CD4-positive, alpha-beta memory T cell (primary cell): ENCODE results near the gene PITRM1. TPM values are rescaled to one million over a fixed set of nuclear protein-coding genes. Genes with fewer than 3 reads are reported as not detected.
"Not testable (repeated sequence)": the region's sequence is repeated elsewhere in the genome, so short reads cannot be mapped to it uniquely, and the experiment has no call there.

Source experiments
- CTCF ChIA-PET: fragments of 350-600 bp; sonication (Branson Sonifier 250); formaldehyde crosslinking; loops from one replicate; lab custom pipeline; 2021; ENCODE audit warnings: inconsistent platforms; ENCODE audit not compliant: partially characterized antibody; lab: Charles Lee
- POLR2A ChIA-PET: fragments of 350-600 bp; sonication (Branson Sonifier 250); formaldehyde crosslinking; loops from one replicate; lab custom pipeline; 2021; ENCODE audit not compliant: partially characterized antibody; lab: Charles Lee
- DNase-seq, 5 donors: peaks; one replicate each; pipeline versions ENCODE4 v3.0.0 to v3.0.0-alpha.2; 2020 to 2022; ENCODE audit warnings: mixed read lengths in 1 of 5
- H3K27ac ChIP-seq: one replicate; pipeline ENCODE4 v1.7.0; 2013; ENCODE audit warnings: low read depth, low read length
- H3K27me3 ChIP-seq: 2 replicates; pipeline ENCODE4 v1.7.0; 2013; ENCODE audit warnings: mild to moderate bottlenecking, low read length, moderate library complexity; ENCODE audit not compliant: insufficient read depth
- H3K36me3 ChIP-seq: 2 replicates; pipeline ENCODE4 v1.7.0; 2013; ENCODE audit warnings: mild to moderate bottlenecking, low read length, moderate library complexity; ENCODE audit not compliant: insufficient read depth
- H3K4me1 ChIP-seq: 2 replicates; pipeline ENCODE4 v1.7.0; 2013; ENCODE audit warnings: mild to moderate bottlenecking, low read length, moderate library complexity; ENCODE audit not compliant: insufficient read depth
- H3K4me3 ChIP-seq, 2 donors: one replicate each; pipeline ENCODE4 v1.7.0; 2013; ENCODE audit warnings: low read length in 2 of 2, mild to moderate bottlenecking in 1 of 2
- H3K9me3 ChIP-seq, 2 donors: one replicate each; pipeline ENCODE4 v1.7.0; 2013; ENCODE audit warnings: low read length in 2 of 2, control low read depth in 1 of 2; ENCODE audit not compliant: control insufficient read depth in 1 of 2
- H3K27ac Mint-ChIP-seq, 7 donors: one replicate each; pipeline ENCODE4 v1.8.0; 2020 to 2021; ENCODE audit warnings: mixed read lengths in 7 of 7, mild to moderate bottlenecking in 6 of 7, inconsistent platforms in 3 of 7, moderate library complexity in 3 of 7
- H3K27me3 Mint-ChIP-seq, 2 donors: one replicate each; pipeline ENCODE4 v1.8.0; 2020 to 2021; ENCODE audit warnings: mixed read lengths in 2 of 2
- H3K36me3 Mint-ChIP-seq, 2 donors: one replicate each; pipeline ENCODE4 v1.8.0; 2020 to 2021; ENCODE audit warnings: mixed read lengths in 2 of 2, inconsistent platforms in 1 of 2, mild to moderate bottlenecking in 1 of 2
- H3K4me1 Mint-ChIP-seq, 4 donors: one replicate each; pipeline ENCODE4 v1.8.0; 2020 to 2021; ENCODE audit warnings: mixed read lengths in 4 of 4, mild to moderate bottlenecking in 1 of 4
- H3K4me3 Mint-ChIP-seq, 8 donors: one replicate each; pipeline ENCODE4 v1.8.0; 2020 to 2021; ENCODE audit warnings: mixed read lengths in 8 of 8, mild to moderate bottlenecking in 7 of 8, moderate library complexity in 6 of 8, inconsistent platforms in 3 of 8
- H3K9me3 Mint-ChIP-seq, 8 donors: one replicate each; pipeline ENCODE4 v1.8.0; 2020 to 2021; ENCODE audit warnings: mixed read lengths in 8 of 8, mild to moderate bottlenecking in 5 of 8, inconsistent platforms in 3 of 8, moderate library complexity in 1 of 8
- intact Hi-C: fragments of 100-400 bp; cut with micrococcal nuclease; formaldehyde crosslinking; loops from one replicate; pipeline ENCODE4 v1.15.1; 2023
- polyA plus RNA-seq, 2 donors: library from polyadenylated mRNA; unstranded; fragments of 300-500 nt; fragmentation: Illumina TruSeq; gene quantifications; one replicate each; pipeline ENCODE4 v1.2.3, GENCODE V29; 2021
- total RNA-seq, 2 experiments: library from RNA; stranded (reverse); gene quantifications; one replicate each; pipeline ENCODE4 v1.2.3, GENCODE V29; 2021

Gene PITRM1
- total and polyA plus RNA-seq, 4 experiments from 2014 or later: 25.5 to 80.7 (median 63.0) TPM

DNA sequence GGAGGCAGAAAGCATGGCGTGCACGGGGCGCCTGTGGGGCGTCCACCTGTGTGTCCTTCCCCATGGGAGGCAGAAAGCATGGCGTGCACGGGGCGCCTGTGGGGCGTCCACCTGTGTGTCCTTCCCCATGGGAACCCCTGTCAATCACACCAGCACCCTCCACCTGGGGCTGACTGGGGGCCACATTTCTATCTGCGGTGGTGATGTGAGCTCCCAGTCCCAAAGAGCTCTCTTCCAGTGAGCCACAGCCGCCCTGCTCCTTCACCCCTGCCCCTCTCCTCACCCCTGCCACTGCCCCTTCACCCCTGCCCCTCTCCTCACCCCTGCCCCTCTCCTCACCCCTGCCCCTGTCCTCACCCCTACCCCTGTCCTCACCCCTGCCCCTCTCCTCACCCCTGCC, 66.3 kb downstream of the PITRM1 start:
- H3K27ac Mint-ChIP-seq, H3K4me3 ChIP-seq, intact Hi-C loops, H3K4me1 Mint-ChIP-seq, H3K9me3 Mint-ChIP-seq, H3K27ac ChIP-seq, POLR2A ChIA-PET, H3K9me3 ChIP-seq, CTCF ChIA-PET, H3K4me1 ChIP-seq, H3K4me3 Mint-ChIP-seq, DNase-seq, H3K27me3 Mint-ChIP-seq, H3K27me3 ChIP-seq: not testable (repeated sequence)
- H3K36me3 ChIP-seq: peaks cover 69% of the 10 kb centered on the region
- peaks cover 48 to 70% of the 10 kb centered on the region in 2 donors for H3K36me3 Mint-ChIP-seq

- H3K36me3 Mint-ChIP-seq: peaks cover 44 to 70% of the 10 kb centered on the region in 2 donors
- H3K27ac ChIP-seq: no peak overlapping the region
- CTCF ChIA-PET: no interaction called here
- H3K4me3 ChIP-seq: no peak overlapping the region
- H3K9me3 ChIP-seq: no peaks in the 10 kb centered on the region
- intact Hi-C loops: no loop called here
- peaks cover 0 to 3% (median 1%) of the 10 kb centered on the region in 4 donors for H3K4me1 Mint-ChIP-seq
- no peak for DNase-seq
- no peaks in the 10 kb centered on the region for H3K9me3 Mint-ChIP-seq
- POLR2A ChIA-PET: no interaction called here
- no peak overlapping the region for H3K27ac Mint-ChIP-seq
- H3K36me3 ChIP-seq: peaks cover 69% of the 10 kb centered on the region
- H3K4me1 ChIP-seq: no peaks in the 10 kb centered on the region
- no peaks in the 10 kb centered on the region for H3K27me3 ChIP-seq
- no peaks in the 10 kb centered on the region for H3K27me3 Mint-ChIP-seq
- H3K4me3 Mint-ChIP-seq: no peak overlapping the region
Measured at GRCh38 chr10:3105905-3106304, 66.7 kb downstream of the PITRM1 start.

DNA sequence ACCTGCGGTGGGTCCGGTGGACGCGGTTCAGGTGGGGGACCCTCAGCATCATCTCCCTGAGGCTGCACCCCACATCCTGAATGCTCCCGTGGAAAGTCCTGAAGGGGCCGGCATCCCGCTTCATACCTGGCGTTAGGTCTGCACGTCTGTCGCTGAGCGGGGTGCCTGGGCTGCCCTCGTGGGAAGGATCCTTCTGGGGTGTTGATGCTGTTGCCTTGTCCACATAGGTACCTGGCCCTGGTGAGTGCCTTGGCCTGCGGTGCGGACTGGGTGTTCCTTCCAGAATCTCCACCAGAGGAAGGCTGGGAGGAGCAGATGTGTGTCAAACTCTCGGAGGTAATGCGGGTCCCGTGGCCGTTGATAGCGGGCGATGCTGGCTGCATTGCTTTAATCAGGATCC, 67.4 kb downstream of the PITRM1 start:
- Histone ChIP-seq H3K9me3 (no peaks in the 10 kb centered on the region), H3K4me1 (no peaks in the 10 kb centered on the region), H3K36me3 (peaks cover 71% of the 10 kb centered on the region), H3K27ac (no peak overlapping the region), H3K27me3 (no peaks in the 10 kb centered on the region), H3K4me3 (no peak overlapping the region)
- intact Hi-C loops: no loop called here
- CTCF ChIA-PET: no interaction called here
- POLR2A ChIA-PET: no interaction called here
- Mint-ChIP-seq H3K27me3 (no peaks in the 10 kb centered on the region), H3K27ac (no peak overlapping the region), H3K4me3 (no peak overlapping the region), H3K9me3 (no peaks in the 10 kb centered on the region), H3K4me1 (peaks cover 0 to 3% (median 0%) of the 10 kb centered on the region in 4 donors), H3K36me3 (peaks cover 43 to 70% of the 10 kb centered on the region in 2 donors)
- DNase-seq: no peak

DNA sequence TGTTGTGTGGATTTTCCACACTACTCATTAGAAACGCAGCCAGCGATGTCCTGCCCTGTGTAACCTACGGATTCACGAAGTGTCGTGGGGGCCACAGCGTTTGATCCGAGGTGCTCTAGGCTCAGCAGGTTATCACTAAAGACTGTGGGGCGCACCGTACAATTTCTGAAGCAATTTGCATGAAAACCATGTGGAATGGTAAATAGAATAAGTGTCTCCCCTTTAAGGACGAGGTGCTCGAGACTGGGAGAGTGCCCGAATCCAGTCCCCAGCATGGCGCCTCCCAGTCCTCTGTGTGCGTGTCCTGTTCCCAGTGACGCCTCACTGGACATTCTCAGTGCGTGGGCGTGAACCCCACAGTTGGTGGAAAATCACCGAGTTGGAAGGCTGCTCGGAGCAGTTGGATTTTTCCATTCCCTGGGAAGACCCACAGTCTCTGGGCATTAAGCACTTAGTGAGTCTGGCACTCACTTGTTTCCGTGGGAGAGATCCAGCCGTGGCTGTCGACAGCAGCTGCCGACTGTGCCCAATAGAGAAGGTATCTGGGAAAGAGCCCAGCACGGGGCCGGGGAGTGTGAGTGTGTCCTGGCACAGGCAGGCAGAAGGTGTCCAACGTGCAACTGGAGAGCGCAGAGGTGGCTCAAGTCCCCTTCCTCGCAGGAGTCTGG, 68.2 kb downstream of the PITRM1 start:
- CTCF ChIA-PET: no interaction called here
- Histone ChIP-seq H3K27ac (no peak overlapping the region), H3K9me3 (no peaks in the 10 kb centered on the region), H3K36me3 (peaks cover 74% of the 10 kb centered on the region), H3K27me3 (no peaks in the 10 kb centered on the region), H3K4me3 (no peak overlapping the region), H3K4me1 (no peaks in the 10 kb centered on the region)
- intact Hi-C loops: no loop called here
- H3K4me1 Mint-ChIP-seq: peaks cover 0 to 4% (median 1%) of the 10 kb centered on the region in 4 donors
- H3K9me3 Mint-ChIP-seq: no peaks in the 10 kb centered on the region
- peaks cover 46 to 72% of the 10 kb centered on the region in 2 donors for H3K36me3 Mint-ChIP-seq
- no peak for DNase-seq
- POLR2A ChIA-PET: no interaction called here
- no peak overlapping the region for H3K27ac Mint-ChIP-seq
- H3K4me3 Mint-ChIP-seq: no peak overlapping the region
- no peaks in the 10 kb centered on the region for H3K27me3 Mint-ChIP-seq

DNA sequence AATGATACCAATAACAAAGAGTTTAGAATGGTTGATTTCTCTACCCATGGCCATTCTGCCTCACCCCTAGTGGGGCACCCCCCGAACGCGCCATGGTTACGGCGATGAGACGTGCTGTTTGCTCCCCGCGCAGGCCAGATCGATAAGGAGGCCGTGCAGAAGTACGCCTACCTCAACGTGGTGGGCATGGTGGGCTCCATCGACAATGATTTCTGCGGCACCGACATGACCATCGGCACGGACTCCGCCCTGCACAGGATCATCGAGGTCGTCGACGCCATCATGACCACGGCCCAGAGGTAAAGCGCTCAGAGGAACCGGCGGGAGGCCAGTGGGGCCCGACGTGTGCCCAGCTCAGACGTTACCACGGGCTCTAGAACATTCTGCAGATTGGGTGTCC, 68.9 kb downstream of the PITRM1 start:
- Mint-ChIP-seq H3K27me3 (no peaks in the 10 kb centered on the region), H3K36me3 (peaks cover 44 to 73% of the 10 kb centered on the region in 2 donors), H3K4me1 (peaks cover 0 to 4% (median 1%) of the 10 kb centered on the region in 4 donors), H3K9me3 (no peaks in the 10 kb centered on the region), H3K27ac (no peak overlapping the region), H3K4me3 (no peak overlapping the region)
- POLR2A ChIA-PET: no interaction called here
- no peaks in the 10 kb centered on the region for H3K4me1 ChIP-seq
- intact Hi-C loops: no loop called here
- peaks cover 71% of the 10 kb centered on the region for H3K36me3 ChIP-seq
- H3K27me3 ChIP-seq: no peaks in the 10 kb centered on the region
- no peak for DNase-seq
- H3K27ac ChIP-seq: no peak overlapping the region
- H3K4me3 ChIP-seq: no peak overlapping the region
- H3K9me3 ChIP-seq: no peaks in the 10 kb centered on the region
- CTCF ChIA-PET: no interaction called here

GRCh38 chr10:3102720-3103427, 69.7 kb downstream of the PITRM1 start:
- Mint-ChIP-seq H3K36me3 (peaks cover 39 to 69% of the 10 kb centered on the region in 2 donors), H3K27me3 (no peaks in the 10 kb centered on the region), H3K27ac (peak overlapping the region in 1 of 7 donors; percentile 22), H3K4me1 (peaks cover 0 to 4% (median 2%) of the 10 kb centered on the region in 4 donors), H3K9me3 (no peaks in the 10 kb centered on the region), H3K4me3 (no peak overlapping the region)
- Histone ChIP-seq H3K4me3 (no peak overlapping the region), H3K4me1 (no peaks in the 10 kb centered on the region), H3K36me3 (peaks cover 63% of the 10 kb centered on the region), H3K27ac (no peak overlapping the region), H3K27me3 (no peaks in the 10 kb centered on the region), H3K9me3 (no peaks in the 10 kb centered on the region)
- ChIA-PET POLR2A (no interaction called here), CTCF (no interaction called here)
- intact Hi-C loops: no loop called here
- DNase-seq: no peak

GRCh38 chr10:3100856-3101640, 71.5 kb downstream of the PITRM1 start:
- ChIA-PET CTCF (no interaction called here), POLR2A (interaction anchor here (0.7 kb wide), 1 partner anchor 10 kb away, joined by 3 read pairs; no protein-coding TSS in a partner anchor)
- H3K4me3 Mint-ChIP-seq: no peak overlapping the region
- Histone ChIP-seq H3K36me3 (peaks cover 54% of the 10 kb centered on the region), H3K27ac (no peak overlapping the region), H3K27me3 (no peaks in the 10 kb centered on the region), H3K9me3 (no peaks in the 10 kb centered on the region), H3K4me3 (no peak overlapping the region), H3K4me1 (peaks cover 6% of the 10 kb centered on the region)
- H3K27me3 Mint-ChIP-seq: no peaks in the 10 kb centered on the region
- no peaks in the 10 kb centered on the region for H3K9me3 Mint-ChIP-seq
- peaks cover 39 to 64% of the 10 kb centered on the region in 2 donors for H3K36me3 Mint-ChIP-seq
- DNase-seq: no peak
- intact Hi-C loops: no loop called here
- H3K4me1 Mint-ChIP-seq: peaks cover 6 to 11% (median 8%) of the 10 kb centered on the region in 4 donors
- H3K27ac Mint-ChIP-seq: peak overlapping the region in 1 of 7 donors; percentile 7
